Neural cell (in vitro differentiated cells): Measurements from ENCODE around the gene PRDX1. TPM values are rescaled to one million over a fixed set of nuclear protein-coding genes. Genes with fewer than 3 reads are reported as not detected.

Source experiments
- H2AFZ ChIP-seq: fragments of 200-600, 300-800 bp; sonication (generic), shearing (Covaris generic); 2 replicates; pipeline ENCODE4 v1.6.0; 2014; ENCODE audit warnings: low read depth, mild to moderate bottlenecking, antibody characterized with exemption, low read length, moderate library complexity
- H3F3A ChIP-seq: fragments of 200-600 bp; shearing (Covaris generic); 2 replicates; pipeline ENCODE4 v1.6.1; 2016; ENCODE audit warnings: mild to moderate bottlenecking, moderate library complexity, mixed read lengths, antibody characterized with exemption, low read length; ENCODE audit not compliant: insufficient read depth, poor library complexity, severe bottlenecking
- H3K27ac ChIP-seq: fragments of 200-600, 300-800 bp; sonication (generic), shearing (Covaris generic); 2 replicates; pipeline ENCODE4 v1.5.1; 2014; ENCODE audit warnings: mild to moderate bottlenecking, low read length, moderate library complexity
- H3K27me3 ChIP-seq: fragments of 300-800, 200-600 bp; sonication (generic), shearing (Covaris generic); 2 replicates; pipeline ENCODE4 v1.6.0; 2014; ENCODE audit warnings: mild to moderate bottlenecking, low read depth, low read length, moderate library complexity; ENCODE audit not compliant: insufficient read depth
- H3K36me3 ChIP-seq: fragments of 300-800, 200-600 bp; sonication (generic), shearing (Covaris generic); 2 replicates; pipeline ENCODE4 v1.5.1; 2014; ENCODE audit warnings: mild to moderate bottlenecking, antibody characterized with exemption, low read length, moderate library complexity; ENCODE audit not compliant: insufficient read depth
- H3K4me2 ChIP-seq: fragments of 300-800, 200-600 bp; sonication (generic), shearing (Covaris generic); 2 replicates; pipeline ENCODE4 v1.6.0; 2014; ENCODE audit warnings: mild to moderate bottlenecking, low read length
- H3K4me3 ChIP-seq: fragments of 300-800, 200-600 bp; sonication (generic), shearing (Covaris generic); 2 replicates; pipeline ENCODE4 v1.5.1; 2014; ENCODE audit warnings: mild to moderate bottlenecking, low read length, moderate library complexity
- H3K79me2 ChIP-seq: fragments of 200-600 bp; shearing (Covaris generic); replicated peaks from 2 replicates; pipeline ENCODE4 v1.6.0; 2014; ENCODE audit warnings: mild to moderate bottlenecking, low read length, moderate library complexity; ENCODE audit not compliant: insufficient read depth
- H3K9ac ChIP-seq: fragments of 300-800, 200-600 bp; sonication (generic), shearing (Covaris generic); 2 replicates; pipeline ENCODE4 v1.6.1; 2016; ENCODE audit warnings: mild to moderate bottlenecking, low read length, mixed read lengths
- H3K9me2 ChIP-seq: fragments of 200-600 bp; shearing (Covaris generic); 2 replicates; pipeline ENCODE4 v1.6.1; 2016; ENCODE audit warnings: mild to moderate bottlenecking, low read length, mixed read lengths; ENCODE audit not compliant: insufficient read depth
- H3K9me3 ChIP-seq: fragments of 200-600, 300-800 bp; sonication (generic), shearing (Covaris generic); 2 replicates; pipeline ENCODE4 v1.6.1; 2016; ENCODE audit warnings: mild to moderate bottlenecking, mixed run types, low read length, moderate library complexity, mixed read lengths
- H4K20me1 ChIP-seq: fragments of 200-600 bp; shearing (Covaris generic); 2 replicates; pipeline ENCODE4 v1.6.1; 2016; ENCODE audit warnings: mild to moderate bottlenecking, mixed run types; ENCODE audit not compliant: insufficient read depth
- EP300 ChIP-seq: fragments of 450-650 bp; conservative IDR thresholded peaks from 2 replicates; pipeline ENCODE4 v1.6.1; 2014; ENCODE audit warnings: antibody characterized with exemption, mild to moderate bottlenecking, moderate library complexity; ENCODE audit not compliant: poor library complexity, severe bottlenecking
- EZH2 ChIP-seq: fragments of 200-600, 300-800 bp; shearing (Covaris generic), sonication (generic); IDR thresholded peaks from 2 replicates; pipeline ENCODE4 v1.6.1; 2014; ENCODE audit warnings: antibody characterized with exemption, low read length, borderline replicate concordance, mild to moderate bottlenecking; ENCODE audit not compliant: insufficient read depth, poor library complexity, severe bottlenecking
- MXI1 ChIP-seq: fragments of 450-650 bp; conservative IDR thresholded peaks from 2 replicates; pipeline ENCODE4 v1.6.1; 2014; ENCODE audit warnings: antibody characterized with exemption, mild to moderate bottlenecking; ENCODE audit not compliant: poor library complexity, severe bottlenecking
- POLR2AphosphoS5 ChIP-seq: IDR thresholded peaks from 2 replicates; pipeline ENCODE4 v1.6.1; 2012
- RAD21 ChIP-seq: fragments of 450-650 bp; conservative IDR thresholded peaks from 2 replicates; pipeline ENCODE4 v1.6.1; 2014; ENCODE audit warnings: antibody characterized with exemption, mild to moderate bottlenecking, moderate library complexity
- SMC3 ChIP-seq: fragments of 450-650 bp; conservative IDR thresholded peaks from 2 replicates; pipeline ENCODE4 v1.6.1; 2014; ENCODE audit warnings: antibody characterized with exemption, mild to moderate bottlenecking, moderate library complexity; ENCODE audit not compliant: poor library complexity
- TAF1 ChIP-seq: IDR thresholded peaks from 2 replicates; pipeline ENCODE4 v1.6.1; 2012; ENCODE audit warnings: low read depth
- polyA plus RNA-seq: library from polyadenylated mRNA; depleted of rRNA; stranded (reverse); fragments of >200 nt; gene quantifications from 2 replicates; pipeline ENCODE4 v1.2.3, GENCODE V29; 2014
- TF ChIP-seq, protein P1 (sequence below): fragments of 450-650 bp; IDR thresholded peaks from 2 replicates; pipeline ENCODE4 v1.5.1; 2014; ENCODE audit warnings: antibody characterized with exemption, mild to moderate bottlenecking, moderate library complexity; ENCODE audit not compliant: poor library complexity, severe bottlenecking
- TF ChIP-seq, protein P2 (sequence below): IDR thresholded peaks from 2 replicates; pipeline ENCODE4 v1.6.1; 2012; ENCODE audit warnings: borderline replicate concordance

PRDX1 gene
- polyA plus RNA-seq, 1 donor from 2014 or later: 304 TPM

DNA sequence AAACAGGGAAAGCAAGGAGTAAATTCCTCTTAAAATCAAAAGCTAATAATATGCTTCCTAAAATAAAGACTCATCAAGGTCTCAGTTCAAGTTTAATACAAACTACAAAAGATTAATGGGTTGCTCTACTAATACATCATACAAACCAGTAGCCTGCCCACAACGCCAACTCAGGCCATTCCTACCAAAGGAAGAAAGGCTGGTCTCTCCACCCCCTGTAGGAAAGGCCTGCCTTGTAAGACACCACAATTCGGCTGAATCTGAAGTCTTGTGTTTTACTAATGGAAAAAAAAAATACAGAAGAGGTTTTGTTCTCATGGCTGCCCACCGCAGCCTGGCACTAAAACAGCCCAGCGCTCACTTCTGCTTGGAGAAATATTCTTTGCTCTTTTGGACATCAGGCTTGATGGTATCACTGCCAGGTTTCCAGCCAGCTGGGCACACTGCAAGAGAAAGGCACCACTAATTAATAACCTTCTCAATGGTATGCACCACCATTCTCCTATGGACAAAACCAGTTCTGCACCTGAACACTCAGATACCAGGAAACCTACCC lies 10.6 kb downstream of the PRDX1 start:
- H3K27me3 ChIP-seq: no peaks in the 10 kb centered on the region
- H2AFZ ChIP-seq: no peak overlapping the region
- no peaks in the 10 kb centered on the region for H3K9me3 ChIP-seq
- H3K27ac ChIP-seq: no peak overlapping the region
- H3K4me2 ChIP-seq: no peak overlapping the region
- H3K79me2 ChIP-seq: no peaks in the 10 kb centered on the region
- no peaks in the 10 kb centered on the region for H3K9me2 ChIP-seq
- no peaks in the 10 kb centered on the region for H4K20me1 ChIP-seq
- TF ChIP-seq RAD21 (no peak), MXI1 (no peak)
- H3F3A ChIP-seq: no peaks in the 10 kb centered on the region
- H3K36me3 ChIP-seq: peaks cover 4% of the 10 kb centered on the region
- no peak overlapping the region for H3K4me3 ChIP-seq
- H3K9ac ChIP-seq: no peak overlapping the region

DNA sequence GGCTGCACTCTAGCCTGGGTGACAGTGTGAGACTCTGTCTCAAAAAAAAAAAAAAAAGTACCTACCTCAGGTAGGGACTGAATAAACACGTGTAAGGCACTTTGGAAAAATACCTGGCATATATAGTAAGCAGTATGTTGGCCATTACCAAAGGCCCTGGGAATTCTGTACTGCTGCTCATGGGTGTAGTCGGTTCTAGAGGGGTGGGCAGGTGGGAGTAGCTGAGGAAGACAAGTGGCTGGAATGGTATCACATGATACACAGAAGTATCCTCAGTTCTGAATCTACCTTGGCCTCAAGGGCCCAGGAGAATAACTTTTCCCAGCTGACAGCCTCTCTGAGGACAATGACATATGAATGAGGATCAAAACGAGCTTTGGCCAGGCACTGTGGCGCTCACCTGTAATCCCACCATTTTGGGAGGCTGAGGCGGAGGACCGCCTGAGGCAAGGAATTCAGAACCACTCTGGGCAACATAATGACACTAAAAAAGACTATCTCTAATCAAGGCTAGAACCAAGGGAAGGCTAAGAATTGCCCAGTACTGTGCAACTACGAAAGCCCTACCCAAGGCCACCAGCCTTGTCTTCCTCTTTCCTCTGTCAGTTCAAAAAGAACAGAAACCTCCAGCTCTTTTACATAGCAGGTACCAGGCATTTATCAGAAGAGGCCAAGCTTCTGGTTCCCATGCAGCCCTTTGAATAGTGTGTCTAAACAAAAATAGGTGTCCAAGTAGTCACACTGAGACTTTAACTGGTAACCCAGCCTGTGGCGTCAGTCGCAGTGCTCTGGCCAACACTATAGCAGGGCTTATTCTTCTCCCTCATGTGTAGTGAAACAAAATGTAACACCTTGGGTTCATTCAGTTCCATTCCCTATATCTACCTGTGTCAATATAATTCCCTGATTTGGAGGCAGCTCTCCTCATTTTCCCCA lies 11.4 kb downstream of the PRDX1 start:
- TF ChIP-seq EP300: no peak
- Histone ChIP-seq H3K36me3 (peaks cover 4% of the 10 kb centered on the region), H3K9me3 (no peaks in the 10 kb centered on the region), H4K20me1 (no peaks in the 10 kb centered on the region), H3K79me2 (no peaks in the 10 kb centered on the region), H2AFZ (no peak overlapping the region), H3K27ac (no peak overlapping the region), H3K27me3 (no peaks in the 10 kb centered on the region), H3K9me2 (no peaks in the 10 kb centered on the region), H3K4me3 (no peak overlapping the region), H3K4me2 (no peak overlapping the region), H3K9ac (no peak overlapping the region), H3F3A (no peaks in the 10 kb centered on the region)

DNA sequence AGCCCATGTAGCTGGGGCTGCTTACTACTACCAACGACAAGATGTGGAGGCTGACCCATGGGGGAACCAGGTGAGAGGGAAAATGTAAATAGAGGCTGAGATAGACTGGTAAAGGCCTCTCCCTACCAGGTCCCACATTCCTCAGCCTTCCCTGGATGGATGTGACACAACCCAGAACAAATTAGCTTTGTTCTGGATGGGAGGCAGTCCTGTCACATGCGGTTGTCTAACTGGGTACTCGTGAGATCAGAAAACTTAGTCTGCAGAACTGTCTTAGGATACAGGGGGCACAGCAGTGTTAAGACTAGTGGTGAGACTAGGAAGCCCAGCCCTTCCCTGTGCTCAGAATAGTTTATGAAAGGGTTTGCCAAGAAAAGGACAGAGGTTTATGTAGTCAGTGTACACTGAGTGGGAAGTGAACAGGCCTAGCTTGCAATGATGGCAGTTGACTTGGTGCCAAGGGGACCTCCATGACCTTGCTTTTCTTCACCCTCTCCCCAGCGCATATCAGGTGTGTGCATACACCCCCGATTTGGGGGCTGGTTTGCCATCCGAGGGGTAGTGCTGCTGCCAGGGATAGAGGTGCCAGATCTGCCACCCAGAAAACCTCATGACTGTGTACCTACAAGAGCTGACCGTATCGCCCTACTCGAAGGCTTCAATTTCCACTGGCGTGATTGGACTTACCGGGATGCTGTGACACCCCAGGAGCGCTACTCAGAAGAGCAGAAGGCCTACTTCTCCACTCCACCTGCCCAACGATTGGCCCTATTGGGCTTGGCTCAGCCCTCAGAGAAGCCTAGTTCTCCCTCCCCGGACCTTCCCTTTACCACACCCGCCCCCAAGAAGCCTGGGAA lies 13.2 kb downstream of the PRDX1 start:
- no peak overlapping the region for H3K9ac ChIP-seq
- no peak overlapping the region for H3K27ac ChIP-seq
- H3K36me3 ChIP-seq: no peaks in the 10 kb centered on the region

More for the DNA sequence above, 13.2 kb downstream of the PRDX1 start:
- Histone ChIP-seq H3K9me2 (no peaks in the 10 kb centered on the region), H3K9me3 (no peaks in the 10 kb centered on the region), H2AFZ (no peak overlapping the region), H3K79me2 (no peaks in the 10 kb centered on the region), H4K20me1 (no peaks in the 10 kb centered on the region), H3K27me3 (no peaks in the 10 kb centered on the region), H3K4me2 (no peak overlapping the region), H3F3A (no peaks in the 10 kb centered on the region), H3K4me3 (no peak overlapping the region)
- TF ChIP-seq SMC3 (no peak), POLR2AphosphoS5 (no peak), EZH2 (no peak), MXI1 (no peak), EP300 (no peak), TAF1 (no peak), RAD21 (no peak)
- TF ChIP-seq, protein P1, sequence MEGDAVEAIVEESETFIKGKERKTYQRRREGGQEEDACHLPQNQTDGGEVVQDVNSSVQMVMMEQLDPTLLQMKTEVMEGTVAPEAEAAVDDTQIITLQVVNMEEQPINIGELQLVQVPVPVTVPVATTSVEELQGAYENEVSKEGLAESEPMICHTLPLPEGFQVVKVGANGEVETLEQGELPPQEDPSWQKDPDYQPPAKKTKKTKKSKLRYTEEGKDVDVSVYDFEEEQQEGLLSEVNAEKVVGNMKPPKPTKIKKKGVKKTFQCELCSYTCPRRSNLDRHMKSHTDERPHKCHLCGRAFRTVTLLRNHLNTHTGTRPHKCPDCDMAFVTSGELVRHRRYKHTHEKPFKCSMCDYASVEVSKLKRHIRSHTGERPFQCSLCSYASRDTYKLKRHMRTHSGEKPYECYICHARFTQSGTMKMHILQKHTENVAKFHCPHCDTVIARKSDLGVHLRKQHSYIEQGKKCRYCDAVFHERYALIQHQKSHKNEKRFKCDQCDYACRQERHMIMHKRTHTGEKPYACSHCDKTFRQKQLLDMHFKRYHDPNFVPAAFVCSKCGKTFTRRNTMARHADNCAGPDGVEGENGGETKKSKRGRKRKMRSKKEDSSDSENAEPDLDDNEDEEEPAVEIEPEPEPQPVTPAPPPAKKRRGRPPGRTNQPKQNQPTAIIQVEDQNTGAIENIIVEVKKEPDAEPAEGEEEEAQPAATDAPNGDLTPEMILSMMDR: no peak
- TF ChIP-seq, protein P2, sequence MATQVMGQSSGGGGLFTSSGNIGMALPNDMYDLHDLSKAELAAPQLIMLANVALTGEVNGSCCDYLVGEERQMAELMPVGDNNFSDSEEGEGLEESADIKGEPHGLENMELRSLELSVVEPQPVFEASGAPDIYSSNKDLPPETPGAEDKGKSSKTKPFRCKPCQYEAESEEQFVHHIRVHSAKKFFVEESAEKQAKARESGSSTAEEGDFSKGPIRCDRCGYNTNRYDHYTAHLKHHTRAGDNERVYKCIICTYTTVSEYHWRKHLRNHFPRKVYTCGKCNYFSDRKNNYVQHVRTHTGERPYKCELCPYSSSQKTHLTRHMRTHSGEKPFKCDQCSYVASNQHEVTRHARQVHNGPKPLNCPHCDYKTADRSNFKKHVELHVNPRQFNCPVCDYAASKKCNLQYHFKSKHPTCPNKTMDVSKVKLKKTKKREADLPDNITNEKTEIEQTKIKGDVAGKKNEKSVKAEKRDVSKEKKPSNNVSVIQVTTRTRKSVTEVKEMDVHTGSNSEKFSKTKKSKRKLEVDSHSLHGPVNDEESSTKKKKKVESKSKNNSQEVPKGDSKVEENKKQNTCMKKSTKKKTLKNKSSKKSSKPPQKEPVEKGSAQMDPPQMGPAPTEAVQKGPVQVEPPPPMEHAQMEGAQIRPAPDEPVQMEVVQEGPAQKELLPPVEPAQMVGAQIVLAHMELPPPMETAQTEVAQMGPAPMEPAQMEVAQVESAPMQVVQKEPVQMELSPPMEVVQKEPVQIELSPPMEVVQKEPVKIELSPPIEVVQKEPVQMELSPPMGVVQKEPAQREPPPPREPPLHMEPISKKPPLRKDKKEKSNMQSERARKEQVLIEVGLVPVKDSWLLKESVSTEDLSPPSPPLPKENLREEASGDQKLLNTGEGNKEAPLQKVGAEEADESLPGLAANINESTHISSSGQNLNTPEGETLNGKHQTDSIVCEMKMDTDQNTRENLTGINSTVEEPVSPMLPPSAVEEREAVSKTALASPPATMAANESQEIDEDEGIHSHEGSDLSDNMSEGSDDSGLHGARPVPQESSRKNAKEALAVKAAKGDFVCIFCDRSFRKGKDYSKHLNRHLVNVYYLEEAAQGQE: no peak
